ENCODE results near the gene RNF13.
A peak's percentile ranks its signal among the peaks of the same experiment; 100 is the strongest.
"Not testable (repeated sequence)": the region's sequence is repeated elsewhere in the genome, so short reads cannot be mapped to it uniquely, and the experiment has no call there.

The RNF13 gene

DNA sequence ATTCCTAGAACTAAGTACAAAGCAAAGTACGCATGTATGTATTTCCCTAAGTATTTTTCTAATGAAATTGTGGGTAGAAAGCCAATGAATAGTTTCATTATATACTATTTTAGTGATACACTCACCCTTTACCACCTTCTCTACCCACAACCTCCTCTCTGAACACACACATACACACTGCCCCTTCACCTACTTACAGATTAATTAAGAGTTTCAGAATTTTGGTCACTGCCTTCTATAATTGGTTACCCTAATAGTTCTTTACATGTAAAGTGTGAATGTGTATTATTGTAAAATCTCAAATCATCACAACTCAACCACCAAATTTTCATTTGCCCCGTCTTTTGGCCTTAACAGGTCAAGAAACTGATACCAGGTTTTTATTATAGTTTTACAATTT, 150.5 kb downstream of the RNF13 start:
- DNase-seq: no peak

DNA sequence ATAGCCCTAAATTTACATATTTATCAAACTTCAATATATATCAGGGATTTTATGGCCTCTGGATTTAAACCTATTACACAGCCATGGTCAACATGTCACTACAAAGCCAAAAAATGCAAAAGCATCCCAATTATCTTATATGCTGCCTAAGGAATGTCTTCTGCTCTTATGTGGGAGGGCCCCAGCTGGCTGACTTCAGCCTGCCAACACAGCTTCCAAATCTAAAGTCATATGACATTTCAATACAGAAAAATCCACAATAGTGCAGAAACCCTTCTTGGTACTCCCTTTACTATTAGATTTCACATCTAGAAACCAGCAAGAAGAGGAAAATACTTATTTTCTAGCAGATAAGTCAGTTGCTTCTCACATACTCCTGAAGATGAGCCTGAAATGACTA, 151.3 kb downstream of the RNF13 start:
- no peak for DNase-seq

DNA sequence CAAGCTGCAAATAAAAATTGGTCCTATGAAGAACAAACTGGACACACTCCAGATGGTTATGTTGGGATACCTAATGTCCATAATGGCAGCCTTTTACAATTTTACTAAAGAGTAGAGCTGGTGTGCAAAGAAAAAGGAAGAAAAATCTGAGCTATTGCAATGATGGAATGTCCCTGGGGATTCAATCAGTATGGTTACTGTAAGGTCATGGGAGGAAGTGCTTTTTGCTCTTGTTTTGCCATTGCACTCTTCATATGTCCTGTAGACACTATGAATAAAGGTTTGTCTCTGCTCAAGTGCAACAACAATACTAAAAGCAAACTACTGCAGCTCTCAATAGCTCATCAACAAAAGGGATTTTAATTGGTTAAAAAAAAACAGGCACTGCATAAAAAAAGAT, 152.3 kb downstream of the RNF13 start:
- DNase-seq: no peak

DNA sequence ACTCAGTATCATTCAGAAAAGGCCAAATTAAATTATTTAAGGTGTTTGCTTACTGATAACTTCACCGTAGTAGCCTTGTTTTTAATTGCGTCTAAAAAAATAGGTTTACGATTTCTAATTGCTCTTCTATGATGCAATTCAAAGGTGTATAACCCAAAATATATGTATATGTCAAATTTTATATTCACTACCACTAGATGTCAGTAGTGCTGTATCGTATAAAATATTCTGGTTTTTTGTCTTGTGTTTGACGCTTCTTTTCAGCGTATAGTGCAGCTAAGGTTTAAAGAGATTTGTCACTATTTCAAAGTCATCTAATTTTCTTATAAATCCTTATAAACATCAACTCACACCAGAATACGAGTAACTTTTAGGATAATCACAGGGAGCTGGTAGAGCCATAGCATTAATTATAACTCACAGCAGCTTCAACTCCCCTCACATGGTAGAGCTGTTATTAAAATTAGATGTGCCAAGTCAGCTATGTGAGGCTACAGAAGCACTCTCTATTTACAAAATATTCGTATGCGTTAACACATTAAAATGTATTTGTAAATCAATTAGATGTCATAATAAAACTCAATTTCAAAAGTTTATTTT, 154.2 kb downstream of the RNF13 start:
- no peak for DNase-seq

DNA sequence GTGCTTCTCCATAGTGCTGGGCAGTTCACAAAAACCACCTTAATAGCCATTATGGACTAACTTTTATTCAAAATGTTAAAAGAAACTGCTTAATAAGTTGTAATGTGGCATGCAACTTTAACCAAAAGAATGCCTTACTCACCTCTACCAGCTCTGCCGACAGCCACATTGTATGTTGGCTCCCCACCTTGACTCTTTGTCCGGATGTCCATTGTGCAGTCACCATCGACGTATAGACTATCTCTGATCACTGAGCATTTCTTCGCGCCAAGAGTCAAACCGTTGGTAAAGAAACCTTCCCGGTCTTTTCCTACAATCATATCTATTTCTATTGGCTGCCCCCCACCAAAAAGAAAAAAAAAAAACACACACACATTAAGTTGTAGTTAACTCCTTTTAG, 155.2 kb downstream of the RNF13 start:
- no peak for DNase-seq

DNA sequence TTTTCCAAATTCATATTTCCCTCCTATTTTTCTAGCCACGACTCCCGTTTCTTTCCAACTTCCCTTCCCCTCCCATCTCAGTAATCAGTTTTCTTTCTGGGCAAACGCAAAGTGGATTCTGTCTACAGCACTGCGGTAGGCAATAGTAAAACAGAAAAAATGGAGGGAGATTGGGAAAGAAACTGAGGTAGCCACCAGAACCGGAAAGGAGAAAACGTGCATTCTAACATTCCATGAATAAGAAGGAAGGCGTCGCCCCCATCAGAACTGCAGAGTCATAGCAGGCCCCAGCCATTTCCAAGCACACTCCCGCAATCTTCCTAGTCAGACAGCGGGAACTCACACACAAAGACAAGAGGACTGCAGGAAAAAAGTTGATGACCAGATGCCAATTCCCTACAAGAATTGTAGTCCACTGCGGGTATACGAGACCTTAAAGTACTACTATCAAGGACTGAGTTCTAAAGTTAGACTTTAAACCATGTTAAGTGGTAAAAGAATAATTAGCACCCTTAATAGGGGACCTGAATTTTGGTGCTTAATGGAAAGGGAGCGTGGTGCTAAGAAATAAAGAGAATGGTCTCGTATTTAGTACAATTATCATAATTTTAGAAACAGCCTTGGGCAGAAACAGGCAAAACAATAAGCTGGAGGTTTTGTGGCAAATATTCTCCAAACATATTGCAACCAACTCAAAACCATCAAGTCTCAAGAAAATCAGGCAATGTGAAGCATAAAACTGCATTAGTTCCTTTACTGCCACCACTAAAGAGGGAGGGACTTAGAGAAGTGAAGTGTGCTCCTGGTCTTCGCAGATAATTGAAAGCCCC, 156.3 kb downstream of the RNF13 start:
- no peak for DNase-seq

DNA sequence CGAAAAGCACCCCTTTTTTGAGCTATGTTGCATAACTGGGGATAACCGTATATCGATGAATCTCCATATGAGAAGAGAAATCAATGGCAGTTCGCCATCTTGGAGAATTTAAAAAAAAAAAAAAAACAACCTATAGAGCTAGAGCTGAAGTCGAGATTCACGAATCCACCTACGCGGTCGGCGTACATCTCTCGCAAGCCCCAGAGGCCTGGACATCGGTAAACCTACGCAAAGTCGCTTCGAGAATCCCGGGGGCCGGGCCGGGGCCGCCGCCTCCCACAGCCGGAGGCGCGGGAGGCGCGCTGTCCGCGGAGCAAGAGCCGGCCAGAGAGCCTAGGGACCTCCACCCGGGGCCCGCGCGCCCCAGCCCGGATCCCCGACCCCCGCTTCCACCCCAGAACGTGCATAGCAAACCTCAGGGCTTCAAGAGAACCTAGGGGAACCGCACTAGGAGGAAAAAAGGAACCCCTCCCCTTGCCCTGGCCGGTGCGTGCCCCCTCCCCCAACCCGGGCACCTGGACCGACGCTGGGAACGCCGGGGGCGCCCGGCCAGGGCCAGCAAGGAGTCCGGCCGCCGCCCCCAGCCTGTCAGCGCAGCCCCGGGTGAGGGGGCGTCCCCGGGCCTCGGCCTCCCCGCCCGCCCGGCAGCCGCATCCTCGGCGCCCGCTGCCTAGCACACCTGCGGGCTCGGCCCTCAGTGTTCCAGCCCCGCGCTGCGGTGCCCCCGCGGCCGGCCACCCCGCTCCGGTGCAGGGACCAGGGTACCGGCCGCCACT, 157.1 kb downstream of the RNF13 start:
- DNase-seq: no peak

DNA sequence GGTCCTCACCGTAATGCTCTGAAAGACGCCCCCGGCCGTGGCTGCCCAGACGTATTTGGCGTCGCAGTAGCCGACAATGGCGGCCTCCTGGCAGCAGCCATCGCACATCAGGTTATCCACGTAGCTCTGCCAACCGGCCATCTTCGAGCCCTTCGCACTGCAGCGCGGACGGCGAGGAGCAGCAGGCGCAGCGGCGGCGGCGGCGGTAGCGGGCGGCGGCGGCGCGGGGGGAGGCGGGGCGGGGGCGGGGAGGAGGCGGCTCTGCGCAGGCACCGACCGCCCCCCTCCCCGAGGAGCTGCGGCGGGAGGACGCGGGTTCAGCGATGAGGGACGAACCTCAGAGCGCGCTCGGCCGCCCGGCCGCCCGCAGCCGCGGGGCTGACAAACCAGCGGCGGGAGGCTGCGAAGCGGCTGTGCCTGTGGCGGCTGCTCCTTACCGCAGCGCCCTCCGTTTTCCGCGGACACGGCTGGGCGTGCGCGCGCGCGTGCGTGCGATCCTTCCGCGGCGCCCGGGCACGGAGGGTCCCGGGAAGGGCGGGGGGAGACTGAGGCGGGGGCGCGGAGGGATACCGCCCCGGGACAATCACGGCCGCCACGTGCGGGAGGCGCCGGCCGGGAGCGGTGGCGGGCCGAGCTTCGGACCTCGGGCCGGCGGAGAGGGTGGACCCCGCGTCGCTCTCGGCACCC, 157.8 kb downstream of the RNF13 start, which contains the start of gene PFN2:
Gene PFN2, minus strand, starts transcription at position 180 of the 687 bp plus-strand sequence. Its CDS starts 39 bp downstream, at position 141.
- DNase-seq: no peak

DNA sequence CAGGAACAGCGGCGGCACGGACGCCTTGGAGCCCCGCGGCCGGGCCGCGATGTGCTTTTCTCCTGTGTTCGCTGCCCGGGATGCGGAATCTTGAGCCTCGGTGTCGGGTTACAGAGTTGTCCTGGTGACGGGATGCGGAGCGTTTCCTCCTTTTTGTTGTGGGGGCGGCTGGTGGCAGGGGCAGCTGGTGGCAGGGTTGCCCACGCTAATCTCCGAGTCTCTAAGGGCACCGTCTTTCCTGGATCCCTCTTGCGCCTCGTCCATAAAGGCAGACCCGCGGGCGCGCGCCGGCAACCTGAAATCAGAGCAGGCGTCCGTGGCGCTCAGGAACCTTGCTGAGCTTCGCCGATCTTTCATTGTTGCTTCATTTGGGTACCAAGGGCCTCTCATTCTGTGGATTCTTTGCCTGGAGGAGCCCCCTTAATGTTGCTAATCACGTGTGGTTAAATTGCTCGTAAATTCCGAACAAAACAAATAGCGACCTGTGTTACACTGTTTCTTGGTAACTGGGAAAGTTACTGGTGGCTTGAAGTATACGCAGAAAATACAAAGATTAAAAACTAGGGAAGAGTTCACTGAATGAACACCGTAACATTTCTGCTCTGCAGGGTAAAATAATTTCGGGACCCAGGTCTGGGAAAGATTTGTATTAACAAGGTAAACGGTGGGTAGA, 158.5 kb downstream of the RNF13 start:
- DNase-seq: no peak

DNA sequence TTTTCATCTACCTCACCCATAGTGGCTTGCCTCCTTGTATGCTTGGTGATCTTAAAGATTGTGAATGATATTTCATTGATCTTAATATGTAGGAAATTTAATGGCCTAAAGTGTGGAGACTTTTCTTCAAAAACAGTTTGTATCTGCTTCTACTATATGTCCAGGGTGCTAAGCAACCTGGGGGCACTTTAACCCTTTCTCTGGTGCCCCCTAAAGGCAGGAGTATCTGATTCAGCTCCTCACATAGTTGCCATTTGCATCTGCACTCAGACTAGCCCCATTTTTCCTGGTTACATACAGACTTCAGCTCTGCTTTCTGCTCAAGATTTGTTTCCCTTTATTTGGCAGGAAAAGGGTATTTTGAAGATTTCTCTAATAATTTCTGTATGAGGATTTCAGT, 162.9 kb downstream of the RNF13 start:
- DNase-seq: no peak

DNA sequence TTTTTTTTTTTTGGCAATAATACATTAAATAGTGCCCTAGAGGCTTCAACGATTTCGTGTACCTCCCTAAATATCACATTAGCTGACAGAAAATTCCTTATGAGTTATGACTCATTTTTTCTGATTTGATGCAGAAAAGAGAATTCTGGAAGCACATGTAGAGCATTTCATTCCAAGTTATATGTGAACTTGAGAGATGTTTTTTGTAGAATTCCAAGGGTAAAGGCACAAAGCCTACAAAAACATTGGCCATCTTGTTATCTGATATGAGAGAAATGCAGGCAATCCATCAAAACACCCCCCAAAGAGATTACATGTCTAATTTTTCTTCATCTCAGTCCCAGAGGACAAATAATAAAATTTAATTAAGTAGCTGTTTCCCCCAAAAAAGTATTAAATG, 164.4 kb downstream of the RNF13 start:
- DNase-seq: no peak

DNA sequence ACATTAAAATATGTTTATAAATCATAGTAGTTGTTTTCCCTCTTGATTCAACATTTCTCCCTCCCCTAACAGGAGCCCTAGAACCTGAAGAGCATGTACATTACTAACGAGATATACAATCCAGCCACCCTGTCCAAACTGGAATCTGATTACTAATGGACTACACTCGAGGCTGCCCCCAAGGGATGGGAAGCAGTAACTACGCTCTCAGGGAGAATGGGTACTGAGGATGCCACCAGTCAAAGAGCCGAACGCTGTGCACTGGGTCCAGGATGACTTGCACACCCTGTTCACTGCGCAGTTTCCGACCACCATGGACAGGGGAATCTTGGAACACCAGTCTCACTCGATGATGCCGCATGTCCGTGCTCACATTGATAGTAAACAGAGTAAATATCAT, 169.0 kb downstream of the RNF13 start:
- DNase-seq: not testable (repeated sequence)

DNA sequence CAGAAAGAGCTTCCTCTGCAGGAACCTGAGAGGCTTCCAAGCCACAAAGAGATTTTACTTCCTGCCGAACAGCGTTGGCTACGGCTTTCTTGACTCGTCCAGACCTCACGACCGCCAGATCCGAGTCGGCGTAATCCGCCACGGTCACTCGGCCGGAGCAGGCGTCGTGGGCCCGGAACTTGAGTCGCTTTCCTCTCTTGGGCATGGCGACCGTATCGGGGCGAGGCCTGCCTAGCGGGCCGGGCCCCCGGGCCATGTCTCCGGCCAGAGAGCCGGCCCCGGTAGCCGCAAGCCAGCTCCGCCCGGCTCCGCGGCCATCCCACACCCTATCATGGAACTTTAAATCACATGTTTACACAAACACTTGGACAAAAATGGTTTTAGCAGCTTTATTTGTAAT, 170.0 kb downstream of the RNF13 start:
- DNase-seq: not testable (repeated sequence)

DNA sequence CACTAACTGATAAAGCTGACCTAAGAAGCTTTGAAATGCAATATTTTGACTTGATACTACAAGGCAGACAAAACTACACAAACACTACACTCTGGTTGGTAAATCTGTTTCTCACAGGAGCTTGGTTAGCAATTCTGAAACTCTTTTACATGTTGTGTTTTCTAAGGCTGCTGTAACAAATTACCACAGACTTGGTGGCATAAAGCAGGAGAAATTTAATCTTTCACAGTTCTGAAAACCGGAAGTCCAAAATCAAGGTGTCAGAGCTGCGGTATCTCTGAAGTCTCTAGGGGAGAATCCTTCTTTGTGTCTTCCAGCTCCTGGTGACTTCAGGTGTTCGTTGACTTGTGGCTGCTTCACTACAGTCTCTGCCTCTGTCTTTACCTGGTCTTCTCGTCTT, 170.6 kb downstream of the RNF13 start:
- DNase-seq: no peak

DNA sequence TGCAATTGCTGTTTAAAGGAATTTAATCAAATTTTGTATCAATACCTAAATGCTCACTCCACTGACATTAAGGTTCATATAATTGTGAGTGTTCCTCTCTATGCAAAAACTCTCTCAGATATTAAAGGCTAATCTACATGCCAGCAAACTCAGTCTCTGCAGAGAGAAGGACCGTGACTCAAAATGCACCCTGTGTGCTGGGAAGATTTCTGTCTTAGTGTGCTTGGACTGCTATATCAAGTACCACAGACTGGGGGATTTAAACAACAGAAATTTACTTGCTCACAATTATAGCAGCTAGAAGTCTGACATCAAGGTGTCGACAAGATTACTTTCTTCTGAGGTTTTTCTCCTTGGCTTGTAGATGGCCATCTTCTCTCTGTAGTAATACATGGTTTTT, 176.3 kb downstream of the RNF13 start:
- DNase-seq: no peak

DNA sequence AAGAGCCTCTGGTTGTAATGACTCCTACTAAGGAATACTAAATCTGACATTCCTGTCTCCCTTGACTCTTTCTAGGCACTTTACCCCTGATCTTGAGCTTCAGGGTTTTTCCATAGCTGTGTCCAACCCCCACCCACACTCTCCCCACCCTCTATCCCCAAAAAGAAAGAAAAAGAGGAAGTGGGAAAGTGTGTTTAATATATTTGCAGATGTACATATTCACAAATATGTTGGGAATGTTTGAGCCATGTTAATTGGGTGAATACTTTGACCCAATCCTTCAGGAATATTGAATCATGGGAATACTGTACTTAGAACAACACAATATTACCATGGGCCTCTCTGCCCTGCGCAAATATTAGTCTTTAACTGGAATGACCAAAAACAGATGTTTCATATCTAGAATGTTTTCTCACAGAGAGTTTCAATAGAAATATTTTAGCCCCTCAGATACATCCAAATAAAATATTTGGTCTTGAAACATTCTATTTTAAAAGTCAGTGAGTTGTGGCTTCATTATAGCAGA, 177.5 kb downstream of the RNF13 start:
- DNase-seq: no peak

DNA sequence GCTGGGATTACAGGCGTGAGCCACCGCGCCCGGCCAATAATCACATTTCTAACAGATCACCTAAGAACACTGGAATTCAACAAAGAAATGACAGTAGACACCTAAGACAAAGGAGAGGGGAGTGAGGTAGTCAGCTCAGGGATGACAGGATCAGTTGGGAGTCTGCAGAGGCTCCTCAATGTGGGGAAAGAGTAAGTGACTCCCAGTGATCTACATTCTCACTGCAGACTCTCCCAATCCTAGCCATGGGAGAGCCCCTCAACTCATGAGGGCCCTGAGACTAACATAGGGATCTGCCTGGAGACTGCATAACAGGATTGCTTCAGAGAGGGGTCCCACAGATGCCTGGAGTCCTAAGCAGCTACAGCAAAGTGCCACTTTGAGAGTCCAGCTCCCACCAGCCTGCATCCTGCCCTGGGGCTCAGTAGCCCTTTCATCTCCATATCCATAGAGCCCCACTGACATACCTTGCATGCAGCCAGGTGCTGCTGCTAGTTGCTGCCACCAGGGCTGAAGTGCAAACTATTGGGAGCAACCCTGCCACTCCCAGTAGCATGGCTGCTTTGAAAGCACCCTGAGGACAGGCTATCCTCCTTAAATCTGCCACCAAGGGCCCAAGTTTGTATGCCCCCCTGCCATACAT, 179.5 kb downstream of the RNF13 start:
- DNase-seq: no peak

DNA sequence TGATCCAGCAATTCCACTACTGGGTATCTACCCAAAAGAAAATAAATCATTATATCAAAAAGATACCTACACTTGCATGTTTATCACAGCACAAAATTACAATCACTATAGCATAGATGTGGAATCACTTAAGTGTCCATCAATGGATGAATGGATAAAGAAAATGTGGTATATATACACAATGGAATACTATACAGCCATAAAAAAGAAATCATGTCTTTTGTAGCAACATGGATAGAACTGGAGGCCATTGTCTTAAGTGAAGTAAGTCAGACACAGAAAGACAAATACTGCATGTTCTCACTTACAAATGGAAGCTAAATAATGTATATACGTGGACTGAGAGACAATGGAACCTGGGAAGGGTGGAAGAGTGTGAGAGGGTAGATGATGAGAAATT, 185.9 kb downstream of the RNF13 start:
- DNase-seq: no peak

DNA sequence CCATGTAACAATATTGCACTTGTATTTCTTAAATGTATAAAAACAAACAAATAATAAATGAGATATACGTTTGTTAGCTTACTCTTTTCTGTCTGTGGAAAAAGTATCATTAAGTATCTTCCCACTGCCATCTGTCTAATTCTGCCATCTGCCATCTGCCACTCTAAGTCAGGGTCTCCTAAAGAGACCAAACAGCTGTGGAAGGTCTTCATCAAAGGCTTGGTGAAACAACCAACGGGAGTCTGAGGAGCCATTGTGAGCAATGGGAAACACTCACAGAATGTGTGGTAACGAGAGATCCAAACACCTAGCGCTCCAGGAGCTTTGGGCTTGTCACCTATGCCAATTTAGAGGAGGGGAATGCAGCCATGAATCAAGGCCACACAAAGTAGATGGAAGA, 186.4 kb downstream of the RNF13 start:
- no peak for DNase-seq

DNA sequence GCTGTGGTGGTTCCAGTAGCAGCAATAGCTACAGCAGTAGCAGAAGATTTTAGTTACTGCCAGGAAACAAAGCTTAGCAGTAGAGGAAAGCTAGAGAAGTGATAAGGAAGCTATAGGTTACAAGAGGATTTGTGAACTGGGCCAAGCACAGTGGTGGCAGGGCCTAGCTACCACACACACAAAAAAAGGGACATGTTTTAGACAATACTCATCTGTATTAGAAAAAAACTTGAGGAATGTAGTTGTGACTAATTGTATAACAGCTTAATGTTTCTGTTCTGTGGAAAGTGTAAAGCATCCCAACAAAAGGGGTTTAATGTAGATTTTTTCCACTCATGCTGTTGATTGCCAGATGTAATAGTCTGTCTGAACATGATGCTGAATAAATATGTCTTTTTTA, 187.6 kb downstream of the RNF13 start:
- no peak for DNase-seq

DNA sequence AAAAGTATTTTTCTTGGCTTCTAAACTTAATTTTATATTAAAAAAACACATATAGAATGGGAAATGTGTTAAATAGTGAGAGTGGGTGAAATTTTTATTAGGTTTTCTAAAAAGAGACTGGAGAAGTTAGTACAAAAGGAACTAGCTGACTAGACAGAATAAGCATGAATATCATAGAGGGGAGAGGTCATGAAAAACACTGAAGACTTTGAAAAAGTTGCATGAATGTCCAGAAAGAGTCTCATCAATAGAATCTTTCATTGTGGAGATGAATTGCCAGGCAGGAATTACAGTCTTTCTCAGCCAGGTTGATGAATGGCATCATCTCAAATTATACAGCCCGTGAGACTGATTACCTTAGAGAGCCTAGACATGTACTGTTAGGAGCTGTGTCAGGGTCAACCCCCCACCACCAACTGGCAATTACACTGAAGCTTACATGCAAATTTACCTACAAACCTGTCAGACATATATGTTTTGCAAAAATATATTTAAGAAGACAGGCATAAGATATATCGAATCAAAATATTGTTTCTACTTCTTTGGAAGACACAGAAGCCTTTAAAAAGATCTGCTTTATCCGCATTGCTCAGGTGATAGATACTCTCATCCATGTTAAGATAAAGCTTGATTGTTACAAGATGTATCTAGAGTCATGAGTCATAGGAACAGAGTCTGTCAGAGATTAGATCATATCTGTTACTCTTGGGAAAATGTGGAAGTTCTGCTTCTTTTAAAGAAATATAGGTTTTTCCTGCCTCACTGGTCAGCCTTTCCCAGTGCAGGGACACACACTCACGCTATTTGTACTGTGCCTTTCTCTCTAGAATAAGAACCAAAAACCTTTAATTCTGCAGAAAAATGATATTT, 192.5 kb downstream of the RNF13 start:
- peak; percentile 12 for DNase-seq
